ENCODE measurements around the gene TGFBR1.

Gene TGFBR1

DNA sequence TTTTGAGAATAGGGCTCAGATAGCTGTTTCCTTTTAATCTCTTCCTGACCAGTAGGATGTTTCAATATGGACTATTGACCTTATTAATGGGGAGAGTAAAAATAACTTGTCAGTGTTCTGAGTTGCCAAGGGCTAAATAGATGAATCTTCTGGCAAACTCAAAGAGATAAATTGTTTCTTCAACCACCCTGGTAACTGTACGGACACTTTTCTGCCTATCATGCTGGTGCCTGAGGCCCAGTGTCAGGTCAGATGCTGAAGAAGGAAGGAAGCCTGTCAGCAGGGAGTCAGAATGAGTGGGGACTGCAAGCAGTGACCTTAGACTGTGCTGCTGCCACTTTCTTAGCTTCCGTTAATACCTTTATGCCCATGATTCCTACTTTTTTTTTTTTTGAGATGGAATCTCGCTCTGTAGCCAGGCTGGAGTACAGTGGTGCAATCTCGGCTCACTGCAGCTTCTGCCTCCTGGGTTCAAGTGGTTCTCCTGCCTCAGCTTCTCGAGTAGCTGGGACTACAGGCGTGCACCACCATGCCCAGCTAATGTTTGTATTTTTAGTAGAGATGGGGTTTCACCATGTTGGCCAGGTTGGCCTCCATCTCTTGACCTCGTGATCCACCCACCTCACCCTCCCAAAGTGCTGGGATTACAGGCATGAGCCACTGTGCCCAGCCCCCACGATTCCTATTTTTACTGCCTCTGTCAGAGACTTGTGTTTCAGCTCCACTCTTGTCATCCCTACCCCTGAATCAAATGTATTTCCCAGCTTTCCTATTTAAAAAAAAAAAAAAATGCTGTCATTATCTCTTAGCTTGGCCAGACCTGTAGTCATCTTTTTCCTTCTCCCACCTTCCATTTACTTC is 33.7 kb downstream of the TGFBR1 start:
- no peak for DNase-seq

DNA sequence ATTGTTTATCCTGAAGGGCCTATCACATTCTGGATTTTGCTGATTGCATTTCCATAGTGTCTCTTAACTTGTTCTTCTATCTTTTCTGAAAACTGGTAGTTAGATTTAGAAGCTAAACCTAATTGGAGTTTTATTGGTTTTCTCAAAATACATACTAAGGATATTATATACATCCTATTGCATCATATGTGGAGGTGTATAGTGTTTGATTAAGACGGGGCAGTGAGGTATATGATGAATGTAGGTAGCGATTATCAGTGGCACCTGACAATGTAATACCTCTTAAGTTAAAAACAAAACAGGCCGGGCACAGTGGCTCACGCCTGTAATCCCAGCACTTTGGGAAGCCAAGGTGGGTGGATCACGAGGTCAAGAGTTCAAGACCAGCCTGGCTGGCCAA is 35.0 kb downstream of the TGFBR1 start:
- DNase-seq: no peak

- DNase-seq: no peak
Measured at GRCh38 chr9:99140685-99141314, 35.9 kb downstream of the TGFBR1 start.

- DNase-seq: no peak
Measured at GRCh38 chr9:99141849-99142248, 36.9 kb downstream of the TGFBR1 start.

DNA sequence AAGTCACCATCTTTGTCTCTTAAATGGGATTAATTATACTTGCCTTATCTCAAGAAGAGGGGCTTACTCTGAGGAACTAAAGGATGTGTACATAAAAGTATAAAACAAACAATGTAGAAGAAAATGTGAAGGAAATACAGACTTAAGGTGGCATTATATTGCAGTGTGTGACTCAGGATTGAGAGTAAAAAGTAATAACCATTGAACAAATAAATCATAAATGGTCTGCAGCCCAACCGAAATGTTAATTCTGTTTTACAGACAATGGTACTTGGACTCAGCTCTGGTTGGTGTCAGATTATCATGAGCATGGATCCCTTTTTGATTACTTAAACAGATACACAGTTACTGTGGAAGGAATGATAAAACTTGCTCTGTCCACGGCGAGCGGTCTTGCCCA is 37.4 kb downstream of the TGFBR1 start:
- no peak for DNase-seq

DNA sequence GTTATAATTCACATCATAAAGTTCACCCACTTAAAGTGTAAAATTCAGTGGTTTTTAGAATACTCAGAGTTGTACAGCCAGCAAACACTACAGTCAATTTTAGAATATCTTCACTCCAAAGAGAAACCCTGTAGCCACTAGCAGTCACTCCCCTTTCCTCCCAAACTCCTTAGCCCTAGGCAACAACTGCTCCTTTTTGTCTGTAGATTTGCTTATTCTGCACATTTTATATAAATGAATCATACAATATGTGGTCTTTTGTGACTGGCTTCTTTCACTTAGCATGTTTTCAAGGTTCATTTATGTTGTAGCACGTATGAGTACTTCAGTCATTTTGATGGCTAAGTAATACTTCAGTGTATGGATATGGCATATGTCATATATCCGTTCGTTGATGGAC is 38.7 kb downstream of the TGFBR1 start:
- no peak for DNase-seq

DNA sequence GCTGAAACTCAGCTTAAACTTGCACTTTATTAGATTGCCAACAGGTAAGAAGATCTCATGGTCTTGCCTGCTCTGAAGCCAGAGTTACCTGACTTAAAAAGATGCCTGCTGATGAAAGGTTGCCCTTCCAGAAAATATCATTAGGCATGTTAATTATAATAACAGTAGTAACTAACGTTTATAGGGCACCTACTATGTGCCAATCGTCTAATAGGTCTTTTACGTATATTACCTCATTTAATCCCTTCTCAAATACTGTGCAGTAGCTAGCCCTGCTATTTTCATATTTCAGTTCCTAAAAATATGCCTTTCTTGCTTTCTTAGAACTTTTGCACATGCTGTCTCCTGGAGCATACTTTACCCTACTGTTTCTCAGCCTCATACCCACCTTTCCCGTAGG is 40.1 kb downstream of the TGFBR1 start:
- DNase-seq: no peak

GRCh38 chr9:99146574-99146973 is 41.7 kb downstream of the TGFBR1 start:
- no peak for DNase-seq

GRCh38 chr9:99147177-99147576 is 42.3 kb downstream of the TGFBR1 start:
- no peak for DNase-seq

GRCh38 chr9:99150451-99151171 is 45.7 kb downstream of the TGFBR1 start:
- DNase-seq: no peak

- DNase-seq: no peak
Measured at GRCh38 chr9:99154356-99154755, 49.4 kb downstream of the TGFBR1 start.

GRCh38 chr9:99155736-99156135 is 50.8 kb downstream of the TGFBR1 start:
- no peak for DNase-seq

DNA sequence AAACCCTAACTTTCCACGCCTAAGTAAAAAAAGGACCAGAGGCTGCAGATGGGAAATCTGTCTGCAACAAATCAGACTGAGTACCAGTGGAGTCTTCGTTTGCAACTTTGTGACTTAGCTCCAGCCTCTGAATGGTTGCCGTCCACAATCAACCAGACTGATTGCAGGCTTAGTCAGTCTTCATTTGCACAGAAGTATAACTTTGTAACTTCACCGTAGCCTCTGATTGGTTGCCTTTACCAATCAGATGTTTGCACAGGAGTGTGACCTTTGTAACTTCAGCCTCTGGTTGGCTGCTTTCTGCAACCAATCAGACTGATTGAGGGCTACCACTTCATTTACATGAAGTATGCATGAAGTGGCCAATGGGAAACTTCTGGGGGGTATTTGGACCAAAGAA is 53.7 kb downstream of the TGFBR1 start:
- no peak for DNase-seq

DNA sequence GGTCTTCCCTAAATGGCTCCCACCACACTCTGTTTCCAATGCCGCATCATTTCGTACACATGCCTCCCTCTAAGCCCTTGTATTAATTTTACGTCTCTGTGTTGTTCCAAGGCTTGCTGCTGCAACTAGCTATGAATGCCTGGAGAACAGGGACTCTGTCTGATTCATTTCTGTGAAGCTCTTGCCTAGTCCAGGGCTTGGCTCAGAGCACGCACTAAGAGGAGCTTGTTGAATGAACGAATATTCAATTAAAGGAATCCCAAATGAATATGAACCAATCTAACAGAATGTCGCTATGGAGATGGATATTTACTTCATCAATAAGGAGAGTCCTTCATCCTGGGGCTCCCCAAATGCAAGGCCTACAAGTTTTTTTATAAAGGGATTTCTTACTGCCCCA is 55.3 kb downstream of the TGFBR1 start:
- no peak for DNase-seq

- DNase-seq: no peak
Measured at GRCh38 chr9:99162759-99163364, 57.9 kb downstream of the TGFBR1 start.

DNA sequence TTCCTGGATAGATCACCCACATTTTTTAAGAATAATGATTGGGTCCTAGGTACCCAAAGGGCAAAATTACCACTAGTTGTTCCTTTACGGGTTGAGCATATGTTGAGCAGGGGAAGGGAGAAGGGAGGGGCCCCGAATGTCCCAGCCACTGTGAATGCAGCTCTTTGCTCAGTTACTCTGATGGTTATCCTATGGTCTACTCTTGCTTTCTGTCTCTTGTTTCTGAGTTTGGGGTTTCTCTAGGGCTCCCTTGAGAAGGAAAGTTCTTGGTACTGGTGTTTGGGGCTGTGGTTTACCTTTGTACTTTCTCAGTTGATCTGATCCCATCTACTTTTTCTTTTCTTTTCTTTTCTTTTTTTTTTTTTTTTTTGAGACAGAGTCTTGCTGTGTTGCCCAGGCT is 61.2 kb downstream of the TGFBR1 start:
- no peak for DNase-seq

- no peak for DNase-seq
Measured at GRCh38 chr9:99167119-99167518, 62.2 kb downstream of the TGFBR1 start.

GRCh38 chr9:99167694-99168093 is 62.8 kb downstream of the TGFBR1 start:
- DNase-seq: no peak

DNA sequence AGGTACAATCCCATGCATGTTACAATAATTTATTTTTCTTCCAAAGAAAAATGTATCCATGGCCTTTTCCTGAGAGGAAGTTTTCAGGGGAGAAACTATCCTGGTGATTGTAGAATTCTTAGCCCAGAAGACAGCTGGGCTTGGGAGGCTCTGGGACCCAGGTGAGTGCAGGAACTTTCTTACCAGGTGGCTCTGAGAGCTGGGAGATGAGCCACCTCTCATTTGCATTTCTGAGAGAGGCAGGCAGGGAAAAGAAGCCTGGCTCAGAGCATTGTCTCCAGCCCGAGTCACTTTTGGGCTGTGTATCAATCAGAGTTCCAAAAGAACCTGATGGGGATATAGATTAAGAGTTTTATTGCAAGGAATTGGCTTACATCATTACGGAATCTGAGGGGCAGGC is 64.2 kb downstream of the TGFBR1 start:
- no peak for DNase-seq

DNA sequence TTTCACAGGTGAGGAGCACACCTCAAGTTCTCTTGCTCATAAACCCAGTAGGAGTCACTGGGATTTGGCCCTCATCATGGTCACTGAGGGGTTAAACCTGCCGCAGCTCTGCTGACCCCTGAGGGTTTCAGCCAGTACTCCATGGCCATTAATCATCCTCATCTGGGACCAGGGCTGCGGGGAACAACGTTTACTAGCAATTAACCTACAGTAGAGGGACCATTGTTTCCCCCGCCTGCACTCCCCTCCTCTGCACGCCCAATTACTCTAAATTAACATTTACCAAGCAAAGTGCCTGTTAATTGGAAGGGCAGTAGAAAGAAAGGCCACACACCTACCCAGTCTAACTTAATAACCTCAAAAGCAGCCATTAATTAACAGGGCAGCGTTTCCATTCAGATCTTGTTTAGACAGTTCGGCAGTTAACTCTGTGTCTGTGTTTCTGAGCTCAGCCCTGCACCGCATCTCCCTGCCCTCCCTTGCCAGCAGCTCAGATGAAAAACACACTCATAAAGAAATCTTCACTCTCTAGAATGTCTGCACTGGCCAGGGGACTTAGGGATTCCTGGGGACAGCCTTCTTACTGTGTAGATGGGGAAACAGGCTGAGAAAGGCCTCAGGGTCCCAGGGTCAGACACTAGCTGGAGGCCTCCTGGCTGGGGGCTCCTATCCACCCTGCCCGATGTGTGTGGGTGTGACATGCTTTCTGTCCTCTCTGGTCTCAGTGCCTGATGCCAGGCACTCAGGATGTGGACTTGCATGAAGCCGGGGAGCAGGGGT is 65.3 kb downstream of the TGFBR1 start:
- no peak for DNase-seq

- DNase-seq: no peak
Measured at GRCh38 chr9:99171225-99172123, 66.6 kb downstream of the TGFBR1 start.

Data from GOT3 (cell line).